GM21786 (cell line): ENCODE data around the gene MBTD1.
"Not testable (repeated sequence)": the region's sequence is repeated elsewhere in the genome, so short reads cannot be mapped to it uniquely, and the experiment has no call there.

Source experiments
- ATAC-seq: cut with Tn5 transposase; IDR thresholded peaks from one replicate; pipeline ENCODE4 v1.9.1; 2021; ENCODE audit not compliant: unreplicated experiment

The MBTD1 gene

DNA sequence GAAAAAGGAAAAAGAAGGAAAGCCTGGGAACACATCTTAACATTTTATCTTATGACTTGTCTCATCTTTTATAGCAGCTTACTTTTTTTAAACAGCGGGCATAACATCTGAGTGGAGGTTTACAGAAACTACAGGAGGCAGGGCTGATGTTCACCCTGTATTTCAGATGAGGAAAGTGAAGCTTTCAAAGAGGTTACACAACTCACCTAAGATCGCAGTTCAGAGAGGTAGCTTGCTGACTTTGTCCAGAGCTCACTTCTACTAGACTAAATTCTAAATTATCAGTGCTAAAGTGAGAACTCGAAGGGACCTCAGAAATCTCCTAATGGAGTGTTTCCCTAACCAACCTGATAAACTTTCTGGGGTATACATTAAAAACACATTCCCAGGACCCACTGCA, 3.7 kb downstream of the MBTD1 start:
- ATAC-seq = no peak

DNA sequence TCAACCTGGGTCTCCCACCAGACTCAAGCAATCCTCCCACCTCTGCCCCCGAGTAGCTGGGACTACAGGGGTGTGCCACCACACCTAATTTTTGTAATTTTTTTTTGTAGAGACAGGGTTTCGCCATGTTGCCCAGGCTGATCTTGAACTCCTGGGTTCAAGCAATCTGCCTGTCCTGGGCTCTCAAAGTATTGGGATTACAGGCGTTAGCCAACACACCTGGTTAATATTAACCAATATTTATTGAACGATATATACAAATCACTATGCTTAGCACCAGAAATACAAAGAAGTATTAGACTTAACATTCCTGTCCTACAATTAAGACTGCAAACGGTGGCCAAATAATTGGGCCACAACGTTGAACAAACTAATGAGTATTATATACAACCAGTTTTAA, 4.2 kb downstream of the MBTD1 start:
- ATAC-seq = no peak

DNA sequence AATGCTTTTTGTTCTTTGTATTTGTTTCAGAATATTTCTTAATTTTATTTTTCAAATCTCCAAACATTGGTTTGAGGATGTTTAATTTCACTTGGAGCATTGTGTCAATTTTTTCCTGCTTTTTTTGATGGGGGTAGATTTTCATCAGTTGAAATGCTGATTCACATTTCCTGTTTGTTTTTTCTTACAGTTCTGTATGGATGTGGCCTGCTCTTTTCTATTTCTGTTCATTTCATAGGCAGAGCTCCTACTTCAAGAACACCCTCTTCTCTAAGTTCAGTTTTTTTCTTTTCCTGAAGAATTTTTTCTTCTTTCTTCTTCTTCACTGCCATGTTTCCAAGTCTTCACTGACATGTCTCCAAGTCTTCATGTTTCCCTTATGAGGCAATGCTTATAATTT, 8.8 kb downstream of the MBTD1 start:
- no peak for ATAC-seq

DNA sequence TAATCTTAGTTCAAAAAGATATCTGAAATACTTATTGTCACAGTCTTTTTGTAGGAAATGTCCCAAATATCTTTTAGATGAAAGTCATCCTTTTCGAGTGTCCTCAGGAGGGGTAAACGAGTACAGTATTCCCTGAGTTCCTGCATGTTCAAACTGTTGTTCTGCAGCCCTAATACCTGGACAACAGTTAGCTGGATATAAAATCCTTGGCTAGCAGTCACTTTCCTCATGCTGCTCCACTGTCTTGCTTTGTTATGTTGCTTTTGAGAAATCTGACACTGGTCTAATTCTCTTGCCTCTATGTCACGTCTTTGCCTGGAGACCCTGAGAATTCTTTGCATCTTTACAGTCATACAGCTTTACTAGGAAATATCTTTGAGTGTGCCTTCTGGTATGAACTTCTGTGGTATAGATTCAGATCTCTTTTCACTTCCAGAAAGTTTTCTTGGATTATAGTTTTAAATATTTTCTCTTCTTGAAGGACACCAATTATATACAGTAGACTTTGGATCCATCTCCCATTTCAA, 9.5 kb downstream of the MBTD1 start:
- ATAC-seq = no peak

DNA sequence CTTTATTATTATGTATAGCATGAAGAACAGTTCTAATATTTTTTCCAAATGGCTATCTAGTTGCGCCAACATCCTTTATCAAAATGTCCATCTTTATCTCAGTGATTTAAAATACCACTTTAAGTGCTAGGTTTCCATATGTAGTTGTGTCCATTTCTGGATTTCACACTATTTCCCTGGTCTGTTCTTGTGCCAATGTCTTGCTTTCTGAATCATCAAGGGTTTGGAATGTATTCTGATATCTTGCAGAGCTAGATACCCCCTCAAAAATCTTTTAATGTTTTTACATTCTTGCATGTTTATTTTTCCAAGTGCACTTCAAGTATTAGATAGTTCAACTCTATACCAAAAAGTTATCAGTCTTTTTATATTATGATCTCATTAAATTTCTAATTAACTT, 14.3 kb downstream of the MBTD1 start:
- no peak for ATAC-seq

DNA sequence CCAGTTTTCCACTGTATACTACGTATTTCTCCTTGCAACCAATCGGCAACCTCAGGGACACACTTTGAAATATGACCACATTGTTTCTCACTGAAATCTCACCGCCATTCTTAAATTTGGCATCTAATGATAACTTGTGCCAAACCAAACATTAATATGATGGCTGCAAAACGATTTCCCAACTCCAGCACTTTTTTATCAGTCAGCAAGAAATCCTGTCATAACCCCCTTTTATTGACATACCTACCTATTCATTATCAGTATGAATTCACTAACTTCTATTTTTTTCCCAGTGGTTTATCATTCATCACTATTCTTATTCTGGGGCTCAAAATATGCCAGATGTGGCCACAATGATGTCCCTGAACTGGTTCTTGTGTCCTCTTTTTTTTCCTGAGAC, 15.8 kb downstream of the MBTD1 start:
- ATAC-seq = no peak

DNA sequence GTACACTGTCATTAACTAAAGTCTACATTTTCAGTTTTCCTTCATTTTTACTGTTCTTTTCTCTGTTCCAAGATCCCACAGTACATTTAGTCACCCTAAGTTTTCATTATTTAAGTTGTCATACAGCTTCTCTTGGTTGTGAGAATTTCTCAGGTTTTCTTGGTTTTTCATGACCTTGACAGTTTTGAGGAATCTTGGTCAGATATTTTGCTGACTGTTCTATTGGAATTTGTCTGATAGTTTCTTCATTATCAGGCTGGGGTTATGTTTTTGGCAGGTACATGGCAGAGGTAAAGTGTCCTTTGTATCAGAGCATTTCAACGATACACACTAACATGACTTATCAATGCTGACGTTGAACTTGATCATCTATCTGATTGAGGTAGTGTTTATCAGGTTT, 19.6 kb downstream of the MBTD1 start:
- ATAC-seq = no peak

DNA sequence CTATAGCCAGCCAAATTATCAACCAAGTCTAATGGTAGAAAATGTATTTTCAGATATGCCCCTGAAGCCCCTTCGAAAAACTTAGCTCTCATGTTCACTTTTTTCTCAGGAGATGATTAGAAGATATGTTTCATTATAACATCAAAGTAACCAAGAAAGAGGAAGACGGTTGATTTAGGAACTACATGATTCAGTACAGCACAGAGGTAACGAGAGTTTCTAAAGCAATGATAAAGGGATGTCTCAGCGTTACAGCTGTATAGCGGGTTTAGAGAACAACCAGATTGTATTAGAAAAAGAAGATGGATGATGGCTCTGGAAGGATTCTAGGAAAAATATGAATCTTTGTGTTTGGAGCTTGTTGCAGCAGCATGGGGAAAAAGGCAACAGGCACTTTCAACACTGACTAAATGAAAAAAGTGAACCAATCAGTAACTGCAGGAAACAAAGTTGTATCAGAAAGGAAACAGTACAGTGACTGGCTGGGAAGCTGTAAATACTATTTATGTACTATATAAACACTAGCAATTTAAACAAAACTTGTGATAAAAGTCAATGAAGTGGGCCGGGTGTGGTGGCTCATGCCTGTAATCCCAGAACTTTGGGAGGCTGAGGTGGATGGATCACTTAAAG, 21.5 kb downstream of the MBTD1 start:
- ATAC-seq = peak; percentile 70

DNA sequence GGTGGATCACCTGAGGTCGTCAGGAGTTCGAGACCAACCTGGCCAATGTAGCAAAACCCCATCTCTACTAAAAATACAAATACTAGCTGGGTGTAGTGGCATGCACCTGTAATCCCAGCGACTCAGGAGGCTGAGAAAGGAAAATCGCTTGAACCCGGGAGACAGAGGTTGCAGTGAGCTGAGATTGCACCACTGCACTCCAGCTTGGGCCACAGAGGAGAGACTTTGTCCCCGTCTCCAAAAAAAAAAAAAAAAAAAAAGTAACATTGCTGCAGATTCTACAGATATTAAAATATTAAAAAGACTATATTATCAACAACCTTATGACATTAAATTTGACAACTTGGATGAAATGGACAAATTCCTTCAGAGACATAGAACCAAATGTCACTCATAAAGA, 25.7 kb downstream of the MBTD1 start:
- no peak for ATAC-seq

DNA sequence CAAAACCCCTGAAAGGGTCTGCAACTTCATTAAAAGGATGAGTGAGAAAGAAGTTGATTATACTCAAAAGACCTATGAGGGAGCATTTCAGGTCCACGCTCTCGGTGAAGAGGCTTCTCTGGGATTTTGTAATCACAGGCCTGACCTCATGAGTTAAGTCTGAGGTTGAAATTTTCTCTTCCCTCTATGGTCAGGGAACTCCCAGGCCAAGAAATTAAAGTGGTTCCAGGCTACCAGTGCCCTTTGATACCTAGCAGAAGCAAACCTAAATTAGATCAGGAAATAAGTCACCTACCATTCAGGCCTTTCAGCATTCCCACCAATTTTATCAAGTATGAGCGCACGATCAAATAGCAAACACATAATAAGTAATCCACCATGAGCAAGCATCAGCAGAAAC, 27.9 kb downstream of the MBTD1 start:
- ATAC-seq = no peak

DNA sequence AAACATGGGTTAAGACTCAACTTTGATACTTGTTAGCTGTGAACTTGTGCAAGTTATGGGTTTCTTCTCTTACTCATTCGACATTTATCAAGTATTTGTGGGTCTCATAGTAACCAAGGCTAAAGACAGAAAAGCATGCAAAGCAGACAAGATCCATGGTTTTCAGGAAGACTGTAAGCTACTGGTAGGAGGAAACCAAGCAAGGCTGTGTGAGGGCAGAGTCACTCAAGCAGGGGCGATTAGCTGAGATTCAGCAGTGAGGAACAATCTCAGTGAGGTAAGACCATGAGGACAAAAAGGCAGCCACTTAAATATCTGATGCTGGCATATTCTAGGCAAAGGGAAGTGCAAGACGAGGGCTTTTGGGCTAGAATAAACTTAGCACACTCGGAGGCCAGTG, 29.5 kb downstream of the MBTD1 start:
- ATAC-seq = no peak

DNA sequence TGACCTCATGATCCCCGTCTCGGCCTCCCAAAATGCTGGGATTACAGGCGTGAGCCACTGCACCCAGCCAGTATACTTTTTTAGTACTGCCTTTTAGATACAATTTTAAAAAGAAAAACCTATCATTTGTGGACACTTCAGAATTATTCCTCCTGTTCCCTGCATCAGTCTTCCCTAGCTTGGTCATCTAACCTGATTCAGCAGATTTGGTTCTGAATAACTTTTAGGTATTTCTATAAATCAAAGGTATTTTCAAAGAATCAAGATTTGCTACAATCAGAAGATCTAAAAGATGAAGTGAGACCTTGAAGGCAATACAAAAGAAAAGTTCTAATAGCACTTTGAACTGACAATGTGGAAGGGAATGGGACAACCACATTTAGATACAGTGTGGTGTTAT, 30.0 kb downstream of the MBTD1 start:
- no peak for ATAC-seq

DNA sequence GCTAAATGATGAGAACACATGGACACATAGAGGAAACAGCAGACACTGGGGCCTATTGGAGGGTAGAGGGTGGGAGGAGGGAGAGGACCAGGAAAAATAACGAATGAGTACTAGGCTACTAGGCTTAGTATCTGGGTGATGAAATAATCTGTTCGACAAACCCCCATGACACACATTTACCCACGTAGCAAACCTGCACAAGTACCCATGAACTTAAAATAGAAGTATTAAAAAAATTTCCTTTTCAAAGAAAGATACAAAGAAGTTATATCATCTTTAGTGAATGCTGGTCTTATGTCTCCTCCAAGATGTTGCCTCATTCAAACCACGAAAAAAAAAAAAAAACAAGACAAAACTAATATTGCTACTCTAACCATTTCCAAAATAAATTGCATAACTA, 31.7 kb downstream of the MBTD1 start:
- ATAC-seq = no peak

DNA sequence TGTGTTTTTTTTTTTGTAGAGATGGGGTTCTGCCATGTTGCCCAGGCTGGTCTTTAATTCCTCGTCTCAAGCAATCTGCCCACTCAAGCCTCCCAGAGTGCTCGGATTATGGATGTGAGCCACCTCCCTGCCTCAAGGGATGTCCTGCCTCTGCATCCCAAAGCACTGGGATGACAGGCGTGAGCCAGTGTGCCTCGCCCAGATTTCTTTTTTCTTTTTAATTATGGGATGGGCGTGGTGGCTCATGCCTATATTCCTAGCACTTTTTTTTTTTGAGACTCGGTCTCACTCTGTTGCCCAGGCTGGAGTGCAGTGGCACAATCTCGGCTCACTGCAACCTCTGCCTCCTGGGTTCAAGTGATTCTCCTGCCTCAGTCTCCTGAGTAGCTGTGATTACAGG, 34.3 kb downstream of the MBTD1 start:
- not testable (repeated sequence) for ATAC-seq

DNA sequence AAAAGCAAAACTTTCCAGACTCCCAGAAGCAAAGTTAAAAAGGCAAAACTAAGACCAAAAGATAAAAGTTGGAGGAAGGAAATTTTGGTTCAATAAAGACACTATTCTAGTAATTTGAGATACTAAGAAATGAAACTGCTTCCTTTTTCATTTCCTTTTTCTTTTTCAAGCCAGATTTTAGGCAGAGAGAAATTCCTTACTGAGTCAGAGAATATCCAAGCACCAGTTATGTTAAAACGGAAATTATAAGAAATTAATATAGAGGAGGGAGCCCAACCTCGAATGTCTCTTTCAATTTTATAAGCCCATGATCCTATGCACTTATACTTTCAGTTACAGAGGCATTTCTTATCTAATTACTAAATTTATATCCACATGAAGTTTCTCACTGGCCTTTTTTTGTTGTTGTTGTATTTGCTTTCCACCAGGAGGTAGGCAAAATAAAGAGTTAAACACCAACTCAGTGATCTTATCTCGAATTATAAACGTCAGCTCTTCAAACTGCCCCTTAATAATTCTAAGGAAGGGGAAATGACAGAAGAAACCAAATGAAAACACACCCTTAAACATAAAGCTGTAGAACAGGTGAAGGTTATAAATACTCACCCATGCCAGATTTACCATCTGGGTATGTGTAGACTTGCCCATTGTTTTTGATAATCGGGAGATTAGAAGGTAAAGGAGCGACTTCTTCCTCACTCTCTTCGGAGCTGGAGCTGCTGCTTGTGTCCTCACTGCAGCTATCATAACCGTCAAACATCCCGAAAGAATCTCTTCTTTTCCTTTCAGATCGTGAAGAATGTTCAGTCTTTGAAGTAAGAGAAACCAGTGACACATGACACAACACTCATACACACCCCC, 35.2 kb downstream of the MBTD1 start:
- no peak for ATAC-seq

DNA sequence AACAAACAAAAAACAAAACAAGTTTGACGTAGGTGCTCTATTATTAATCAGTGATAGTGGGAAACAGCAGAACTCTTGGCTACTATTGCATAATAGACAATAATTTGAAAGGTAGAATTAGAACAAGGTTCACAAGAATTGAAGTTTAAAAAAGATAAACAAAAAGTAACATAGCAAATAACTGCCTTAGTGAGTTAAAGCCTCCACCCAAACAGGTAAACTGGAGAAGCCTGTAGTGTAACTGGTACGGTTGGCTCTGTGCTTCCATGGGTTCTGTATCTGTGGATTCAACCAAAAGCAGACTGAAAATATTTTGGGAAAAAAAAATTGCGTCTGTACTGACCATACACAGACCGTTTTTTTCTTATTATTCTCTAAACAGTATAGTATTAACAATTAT, 38.5 kb downstream of the MBTD1 start:
- no peak for ATAC-seq

DNA sequence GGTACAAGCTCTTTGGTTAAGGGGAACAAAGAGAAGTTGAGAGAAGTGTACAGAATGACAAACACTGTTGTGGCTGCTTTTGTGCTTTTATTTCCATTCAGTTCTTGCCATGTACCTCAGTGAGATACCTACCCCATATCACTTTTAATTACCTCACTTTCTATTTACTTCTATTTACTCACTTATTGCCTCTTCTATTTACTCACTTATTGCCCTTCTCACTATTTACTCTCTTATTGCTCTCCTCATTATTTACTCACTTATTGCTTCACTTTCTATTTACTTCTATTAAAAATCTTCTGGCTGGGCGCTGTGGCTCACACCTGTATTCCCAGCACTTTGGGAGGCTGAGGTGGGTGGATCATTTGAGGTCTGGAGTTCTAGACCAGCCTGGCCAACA, 41.9 kb downstream of the MBTD1 start:
- ATAC-seq = no peak

DNA sequence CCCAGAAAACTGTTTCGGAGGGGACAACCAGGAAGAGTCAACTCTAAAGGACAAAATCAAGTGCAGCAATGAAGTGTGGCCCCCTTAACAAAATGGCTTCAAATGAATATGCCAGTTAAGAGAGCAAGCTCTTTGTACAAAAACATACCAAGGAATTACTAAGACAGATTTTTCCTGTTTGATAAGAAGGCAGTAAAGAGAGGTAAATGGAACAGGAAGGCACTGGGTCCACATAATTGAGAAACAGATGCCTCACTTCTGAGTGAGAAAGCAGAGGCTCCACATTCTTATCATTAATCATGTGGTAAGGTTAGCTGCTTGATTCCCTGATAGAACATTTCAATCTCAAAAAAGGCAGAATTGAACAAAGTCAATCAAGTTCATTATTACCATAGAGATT, 44.9 kb downstream of the MBTD1 start:
- no peak for ATAC-seq

DNA sequence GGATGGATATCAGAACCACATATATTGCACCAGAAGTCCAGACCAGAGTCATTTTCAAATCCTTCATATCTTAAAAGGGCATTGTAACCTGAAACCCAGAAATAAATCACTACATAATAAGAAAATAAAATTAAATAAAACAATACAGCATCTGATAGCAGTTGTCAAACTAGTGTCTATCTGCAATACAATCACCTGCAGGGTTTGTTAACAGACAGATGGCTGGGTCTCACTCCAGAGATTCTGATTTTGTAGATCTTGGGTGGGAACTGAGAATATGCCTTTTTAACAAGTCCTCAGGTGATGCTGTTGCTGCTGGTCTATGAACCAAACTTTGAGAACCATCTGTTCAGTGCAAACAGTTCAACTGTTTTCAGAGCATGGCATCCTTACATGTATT, 56.0 kb downstream of the MBTD1 start:
- ATAC-seq = no peak

DNA sequence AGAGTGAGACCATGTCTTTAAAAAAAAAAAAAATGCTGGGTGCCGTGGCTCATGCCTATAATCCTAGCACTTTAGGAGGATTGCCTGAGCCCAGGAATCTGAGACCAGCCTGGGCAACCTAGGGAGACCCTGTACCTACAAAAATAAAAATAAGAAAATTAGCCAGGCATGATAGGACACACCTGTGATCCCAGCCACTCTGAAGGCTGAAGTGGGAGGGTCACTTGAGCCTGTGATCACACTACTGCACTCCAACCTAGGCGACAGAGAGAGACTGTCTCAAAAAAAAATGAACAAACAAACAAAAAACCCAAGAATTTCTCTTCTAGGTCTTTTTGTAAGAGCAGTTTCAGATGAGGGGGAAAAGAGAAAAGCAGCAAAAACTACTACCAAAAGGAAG, 59.0 kb downstream of the MBTD1 start:
- no peak for ATAC-seq

DNA sequence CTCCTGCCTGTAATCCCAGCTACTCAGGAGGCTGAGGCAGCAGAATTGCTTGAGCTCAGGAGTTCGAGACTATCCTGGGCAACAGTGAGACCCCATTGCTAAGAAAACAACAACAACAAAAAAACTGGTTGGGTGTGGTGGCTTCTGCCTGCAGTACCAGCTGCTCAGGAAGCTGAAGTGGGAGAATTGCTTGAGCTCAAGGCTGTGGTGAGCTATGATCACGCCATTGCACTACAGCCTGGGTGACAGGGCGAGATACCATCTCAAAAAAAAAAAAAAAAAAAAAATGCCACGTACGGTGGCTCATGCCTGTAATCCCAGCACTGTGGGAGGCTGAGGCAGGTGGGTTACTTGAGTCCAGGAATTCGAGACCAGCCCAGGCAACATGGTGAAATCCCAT, 59.6 kb downstream of the MBTD1 start:
- no peak for ATAC-seq

DNA sequence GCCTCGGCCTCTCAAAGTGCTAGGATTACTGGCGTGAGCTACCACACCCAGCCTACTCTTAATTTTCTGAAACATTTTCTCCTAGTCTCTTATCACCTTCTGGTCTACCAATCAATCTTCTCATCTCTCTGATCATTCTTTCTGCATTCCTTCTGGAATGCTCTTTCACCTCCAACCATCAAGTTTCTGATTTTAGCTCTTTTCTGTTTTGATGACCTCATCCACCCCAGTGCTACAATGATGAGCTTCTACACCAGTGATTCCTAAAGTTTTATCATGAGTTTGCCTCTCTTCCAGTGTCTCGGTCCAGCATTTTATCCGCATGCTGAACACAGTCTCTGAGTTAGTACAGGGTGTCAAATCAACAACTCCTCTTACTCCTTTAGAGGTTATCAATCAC, 62.1 kb downstream of the MBTD1 start:
- no peak for ATAC-seq

DNA sequence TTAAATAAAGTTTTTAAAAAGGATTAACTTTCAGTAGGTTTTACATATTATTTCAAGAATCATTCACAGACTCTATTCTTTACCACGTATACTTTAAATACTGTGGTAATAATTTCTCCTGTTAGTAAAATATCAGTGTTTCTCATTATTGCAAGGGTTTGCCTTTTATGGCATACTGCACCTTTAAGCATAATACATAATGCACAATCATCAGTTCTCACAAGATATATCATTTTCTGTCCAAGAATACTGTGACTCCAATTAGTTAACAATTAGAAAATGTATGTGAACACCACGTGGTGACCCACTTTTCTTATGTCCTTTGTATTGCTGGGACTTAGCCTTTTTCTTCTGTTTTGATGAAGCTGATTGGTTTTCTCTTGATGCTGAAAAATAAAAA, 68.0 kb downstream of the MBTD1 start:
- ATAC-seq = no peak
